Measurements from ENCODE around the gene HS1BP3. TPM values are rescaled to one million over a fixed set of nuclear protein-coding genes. Genes with fewer than 3 reads are reported as not detected.

HS1BP3 gene
- total and polyA plus RNA-seq, 2 of the 13 experiments (the other 11 are each of a cell fraction or from before 2014, with no cell fraction given) = 15.2 to 22.0 TPM

- TF ChIP-seq, protein P1, sequence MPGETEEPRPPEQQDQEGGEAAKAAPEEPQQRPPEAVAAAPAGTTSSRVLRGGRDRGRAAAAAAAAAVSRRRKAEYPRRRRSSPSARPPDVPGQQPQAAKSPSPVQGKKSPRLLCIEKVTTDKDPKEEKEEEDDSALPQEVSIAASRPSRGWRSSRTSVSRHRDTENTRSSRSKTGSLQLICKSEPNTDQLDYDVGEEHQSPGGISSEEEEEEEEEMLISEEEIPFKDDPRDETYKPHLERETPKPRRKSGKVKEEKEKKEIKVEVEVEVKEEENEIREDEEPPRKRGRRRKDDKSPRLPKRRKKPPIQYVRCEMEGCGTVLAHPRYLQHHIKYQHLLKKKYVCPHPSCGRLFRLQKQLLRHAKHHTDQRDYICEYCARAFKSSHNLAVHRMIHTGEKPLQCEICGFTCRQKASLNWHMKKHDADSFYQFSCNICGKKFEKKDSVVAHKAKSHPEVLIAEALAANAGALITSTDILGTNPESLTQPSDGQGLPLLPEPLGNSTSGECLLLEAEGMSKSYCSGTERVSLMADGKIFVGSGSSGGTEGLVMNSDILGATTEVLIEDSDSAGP (CRISPR knock-in tag; IDR thresholded peaks at IDR 0.05; ENCODE audit: borderline replicate concordance) = peak; percentile 61; the same call in 1 of the 2 replicates
- TF ChIP-seq NR2F6 (IDR thresholded peaks at IDR 0.05) (peak; percentile 88), NR2F6 (CRISPR knock-in tag; IDR thresholded peaks at IDR 0.05) (peak; percentile 91), ATF2 (CRISPR knock-in tag; IDR thresholded peaks at IDR 0.05) (peak; percentile 93), ZBTB21 (CRISPR knock-in tag; IDR thresholded peaks at IDR 0.05) (no peak; the same call in 1 of the 2 replicates), NCOA2 (CRISPR knock-in tag; IDR thresholded peaks at IDR 0.05) (peak; percentile 93), ZNF292 (CRISPR knock-in tag; IDR thresholded peaks at IDR 0.05; ENCODE audit: borderline replicate concordance, low read depth) (peak; percentile 83; the same call in 1 of the 2 replicates), SSRP1 (CRISPR knock-in tag; IDR thresholded peaks at IDR 0.05) (no peak; the same call in 1 of the 2 replicates), ZNF883 (CRISPR knock-in tag; IDR thresholded peaks at IDR 0.05; ENCODE audit: not compliant biosample characterization) (peak; percentile 11), FOXP4 (CRISPR knock-in tag; IDR thresholded peaks at IDR 0.05) (peak; percentile 94), JDP2 (CRISPR knock-in tag; IDR thresholded peaks at IDR 0.05; ENCODE audit: borderline replicate concordance) (no peak), ADNP (CRISPR knock-in tag; IDR thresholded peaks at IDR 0.05) (peak; percentile 67; the same call in 1 of the 2 replicates), KLF16 (CRISPR knock-in tag; IDR thresholded peaks at IDR 0.05) (peak in 1 of 2 experiments; percentile 68; a peak in 1 of 4 replicates), ARNTL (CRISPR knock-in tag; IDR thresholded peaks at IDR 0.05) (peak; percentile 84; the same call in 1 of the 2 replicates), TFE3 (CRISPR knock-in tag; IDR thresholded peaks at IDR 0.05) (peak; percentile 98), ZFP82 (CRISPR knock-in tag; IDR thresholded peaks at IDR 0.05; ENCODE audit: borderline replicate concordance) (0 out of 2 replicates have a peak, but pooled peaks have one; percentile 32), JUND (CRISPR knock-in tag; IDR thresholded peaks at IDR 0.05) (peak; percentile 92; the same call in 1 of the 2 replicates)
- TF ChIP-seq, protein P2, sequence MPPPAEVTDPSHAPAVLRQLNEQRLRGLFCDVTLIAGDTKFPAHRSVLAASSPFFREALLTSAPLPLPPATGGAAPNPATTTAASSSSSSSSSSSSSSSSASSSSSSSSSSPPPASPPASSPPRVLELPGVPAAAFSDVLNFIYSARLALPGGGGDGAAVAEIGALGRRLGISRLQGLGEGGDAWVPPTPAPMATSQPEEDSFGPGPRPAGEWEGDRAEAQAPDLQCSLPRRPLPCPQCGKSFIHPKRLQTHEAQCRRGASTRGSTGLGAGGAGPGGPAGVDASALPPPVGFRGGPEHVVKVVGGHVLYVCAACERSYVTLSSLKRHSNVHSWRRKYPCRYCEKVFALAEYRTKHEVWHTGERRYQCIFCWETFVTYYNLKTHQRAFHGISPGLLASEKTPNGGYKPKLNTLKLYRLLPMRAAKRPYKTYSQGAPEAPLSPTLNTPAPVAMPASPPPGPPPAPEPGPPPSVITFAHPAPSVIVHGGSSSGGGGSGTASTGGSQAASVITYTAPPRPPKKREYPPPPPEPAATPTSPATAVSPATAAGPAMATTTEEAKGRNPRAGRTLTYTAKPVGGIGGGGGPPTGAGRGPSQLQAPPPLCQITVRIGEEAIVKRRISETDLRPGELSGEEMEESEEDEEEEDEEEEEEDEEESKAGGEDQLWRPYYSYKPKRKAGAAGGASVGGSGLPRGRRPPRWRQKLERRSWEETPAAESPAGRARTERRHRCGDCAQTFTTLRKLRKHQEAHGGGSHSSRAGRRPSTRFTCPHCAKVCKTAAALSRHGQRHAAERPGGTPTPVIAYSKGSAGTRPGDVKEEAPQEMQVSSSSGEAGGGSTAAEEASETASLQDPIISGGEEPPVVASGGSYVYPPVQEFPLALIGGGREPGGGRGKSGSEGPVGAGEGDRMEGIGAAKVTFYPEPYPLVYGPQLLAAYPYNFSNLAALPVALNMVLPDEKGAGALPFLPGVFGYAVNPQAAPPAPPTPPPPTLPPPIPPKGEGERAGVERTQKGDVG (CRISPR knock-in tag; IDR thresholded peaks at IDR 0.05; ENCODE audit: borderline replicate concordance) = peak; percentile 59; the same call in 1 of the 2 replicates
- TF ChIP-seq, protein P3, sequence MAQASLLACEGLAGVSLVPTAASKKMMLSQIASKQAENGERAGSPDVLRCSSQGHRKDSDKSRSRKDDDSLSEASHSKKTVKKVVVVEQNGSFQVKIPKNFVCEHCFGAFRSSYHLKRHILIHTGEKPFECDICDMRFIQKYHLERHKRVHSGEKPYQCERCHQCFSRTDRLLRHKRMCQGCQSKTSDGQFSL (CRISPR knock-in tag; IDR thresholded peaks at IDR 0.05) = no peak
These were observed 70.0 kb downstream of the HS1BP3 start (continued) for GRCh38 chr2:20580690-20581437.

Measured in HepG2 (cell line).